Stomach (tissue), 9 donors: ENCODE results near the gene TEX36. TPM values are rescaled to one million over a fixed set of nuclear protein-coding genes. Genes with fewer than 3 reads are reported as not detected.

ENCODE experiments used
- DNase-seq, 2 donors: peaks; one replicate each; pipeline versions ENCODE4 v3.0.0 to v3.0.0-alpha.2; 2013 to 2019
- H3K27ac ChIP-seq, 5 donors: fragments of 200-600 bp in 4 of 5; sonication (generic) in 4 of 5; one replicate each; pipeline ENCODE4 v1.5.1; 2013 to 2019; ENCODE audit warnings: mild to moderate bottlenecking in 1 of 5, moderate library complexity in 1 of 5
- H3K27me3 ChIP-seq, 3 donors: fragments of 200-600 bp; sonication (generic); one replicate each; pipeline ENCODE4 v1.5.1; 2017 to 2019; ENCODE audit warnings: mixed run types in 1 of 3
- H3K36me3 ChIP-seq, 4 donors: fragments of 200-600 bp; sonication (generic); 1 replicate in 3 of 4; 2 replicates in 1 of 4; pipeline ENCODE4 v1.5.1; 2016 to 2019
- H3K4me1 ChIP-seq, 4 donors: fragments of 200-600 bp; sonication (generic); one replicate each; pipeline ENCODE4 v1.5.1; 2016 to 2019
- H3K4me3 ChIP-seq, 4 donors: fragments of 200-600 bp; sonication (generic) in 3 of 4; one replicate each; pipeline ENCODE4 v1.5.1; 2016 to 2019; ENCODE audit warnings: mild to moderate bottlenecking in 1 of 4
- H3K9me3 ChIP-seq, 4 donors: fragments of 200-600 bp; sonication (generic); one replicate each; pipeline ENCODE4 v1.5.1; 2016 to 2019
- EP300 ChIP-seq: sonication (generic); formaldehyde crosslinking; IDR thresholded peaks from one replicate; pipeline ENCODE4 v1.6.1; 2017; ENCODE audit warnings: antibody characterized with exemption
- POLR2A ChIP-seq, 4 donors: fragments of 450-650 bp; IDR thresholded peaks; one replicate each; pipeline ENCODE4 v1.6.1; 2016; ENCODE audit warnings: antibody characterized with exemption in 4 of 4, control low read depth in 2 of 4, mild to moderate bottlenecking in 1 of 4, moderate library complexity in 1 of 4
- POLR2AphosphoS5 ChIP-seq, 3 donors: sonication (generic); formaldehyde crosslinking; IDR thresholded peaks; one replicate each; pipeline ENCODE4 v1.6.1; 2016; ENCODE audit warnings: antibody characterized with exemption in 3 of 3
- WGBS, 5 donors: extraction: QIAGEN DNeasy Blood & Tissue Kit in 3 of 5; methylation state at CpG; one replicate each; pipeline versions ENCODE4 v1.1.5 to v1.1.7; 2013 to 2018; 5-methylcytosine and 5-hydroxymethylcytosine counted together
- intact Hi-C: fragments of 100-400 bp; cut with DNase I; formaldehyde crosslinking; loops from one replicate; pipeline ENCODE4 v1.15.1; 2023; ENCODE audit warnings: low total_unique reads
- polyA plus RNA-seq, 3 donors: library from polyadenylated mRNA; stranded (reverse); fragments of 200-250 nt; gene quantifications; one replicate each; pipeline ENCODE4 v1.2.3, GENCODE V29; 2013
- total RNA-seq, 5 donors: library from RNA; depleted of rRNA; stranded (reverse); fragments of >200 nt; gene quantifications; one replicate each; pipeline versions ENCODE4 v1.1.0 to v1.2.3, GENCODE V29; 2014 to 2016
- TF ChIP-seq, protein P1 (sequence below), 7 experiments: fragments of 450-650 bp in 4 of 7; fragments of 200-600 bp in 3 of 7; sonication (generic) in 3 of 7; IDR thresholded peaks; one replicate each; pipeline ENCODE4 v1.5.1; 2016 to 2019; ENCODE audit warnings: antibody characterized with exemption in 7 of 7, control low read depth in 2 of 7, mild to moderate bottlenecking in 1 of 7
- donor health status: healthy with polysubstance abuse.
- donor health status: Bipolar disorder and iron deficiency.
- donor health status: healthy.

The TEX36 gene
- total and polyA plus RNA-seq, 8 donors: not detected

DNA sequence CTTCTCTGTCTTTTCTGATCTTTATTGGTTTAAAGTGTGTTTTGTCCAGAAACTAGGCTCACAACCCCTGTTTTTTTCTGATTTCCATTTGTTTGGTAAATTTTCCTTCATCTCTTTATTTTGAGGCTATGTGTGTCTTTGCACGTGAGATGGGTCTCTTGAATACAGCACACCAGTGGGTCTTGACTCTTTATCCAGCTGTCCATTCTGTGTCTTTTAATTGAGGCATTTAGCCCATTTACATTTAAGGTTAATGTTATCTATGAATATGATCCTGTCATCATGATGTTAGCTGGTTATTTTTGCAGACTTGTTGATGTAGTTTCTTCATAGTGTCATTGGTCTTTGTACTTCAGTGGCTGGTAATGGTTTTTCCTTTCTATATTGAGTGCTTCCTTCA lies 10.1 kb downstream of the TEX36 start:
- Histone ChIP-seq H3K4me3 (no peak overlapping the region), H3K27me3 (no peaks in the 10 kb centered on the region), H3K4me1 (no peaks in the 10 kb centered on the region), H3K27ac (no peak overlapping the region), H3K9me3 (peaks cover 0 to 44% (median 27%) of the 10 kb centered on the region in 4 donors), H3K36me3 (no peaks in the 10 kb centered on the region)
- WGBS, 5 donors: 65 to 81% (median 75%) methylated on average over 1 of the region's 1 CpG
- TF ChIP-seq EP300: no peak
- TF ChIP-seq POLR2A (IDR thresholded peaks at IDR 0.05): no peak
- TF ChIP-seq POLR2AphosphoS5 (IDR thresholded peaks at IDR 0.05): no peak
- TF ChIP-seq, protein P1, sequence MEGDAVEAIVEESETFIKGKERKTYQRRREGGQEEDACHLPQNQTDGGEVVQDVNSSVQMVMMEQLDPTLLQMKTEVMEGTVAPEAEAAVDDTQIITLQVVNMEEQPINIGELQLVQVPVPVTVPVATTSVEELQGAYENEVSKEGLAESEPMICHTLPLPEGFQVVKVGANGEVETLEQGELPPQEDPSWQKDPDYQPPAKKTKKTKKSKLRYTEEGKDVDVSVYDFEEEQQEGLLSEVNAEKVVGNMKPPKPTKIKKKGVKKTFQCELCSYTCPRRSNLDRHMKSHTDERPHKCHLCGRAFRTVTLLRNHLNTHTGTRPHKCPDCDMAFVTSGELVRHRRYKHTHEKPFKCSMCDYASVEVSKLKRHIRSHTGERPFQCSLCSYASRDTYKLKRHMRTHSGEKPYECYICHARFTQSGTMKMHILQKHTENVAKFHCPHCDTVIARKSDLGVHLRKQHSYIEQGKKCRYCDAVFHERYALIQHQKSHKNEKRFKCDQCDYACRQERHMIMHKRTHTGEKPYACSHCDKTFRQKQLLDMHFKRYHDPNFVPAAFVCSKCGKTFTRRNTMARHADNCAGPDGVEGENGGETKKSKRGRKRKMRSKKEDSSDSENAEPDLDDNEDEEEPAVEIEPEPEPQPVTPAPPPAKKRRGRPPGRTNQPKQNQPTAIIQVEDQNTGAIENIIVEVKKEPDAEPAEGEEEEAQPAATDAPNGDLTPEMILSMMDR (IDR thresholded peaks at IDR 0.05): no peak
- intact Hi-C loops: no loop called here
- no peak for DNase-seq

- Histone ChIP-seq H3K4me1 (no peaks in the 10 kb centered on the region), H3K27ac (no peak overlapping the region), H3K9me3 (peaks cover 0 to 6% (median 0%) of the 10 kb centered on the region in 4 donors), H3K4me3 (no peak overlapping the region), H3K27me3 (no peaks in the 10 kb centered on the region), H3K36me3 (no peaks in the 10 kb centered on the region)
- DNase-seq: no peak
- WGBS, 5 donors: 63 to 94% (median 86%) methylated on average over 2 of the region's 2 CpGs
- TF ChIP-seq POLR2AphosphoS5 (IDR thresholded peaks at IDR 0.05) (no peak), POLR2A (IDR thresholded peaks at IDR 0.05) (no peak), EP300 (no peak)
- TF ChIP-seq, protein P1 (IDR thresholded peaks at IDR 0.05): no peak
- intact Hi-C loops: no loop called here
These were observed 20.4 kb downstream of the TEX36 start for GRCh38 chr10:125662584-125662983.

DNA sequence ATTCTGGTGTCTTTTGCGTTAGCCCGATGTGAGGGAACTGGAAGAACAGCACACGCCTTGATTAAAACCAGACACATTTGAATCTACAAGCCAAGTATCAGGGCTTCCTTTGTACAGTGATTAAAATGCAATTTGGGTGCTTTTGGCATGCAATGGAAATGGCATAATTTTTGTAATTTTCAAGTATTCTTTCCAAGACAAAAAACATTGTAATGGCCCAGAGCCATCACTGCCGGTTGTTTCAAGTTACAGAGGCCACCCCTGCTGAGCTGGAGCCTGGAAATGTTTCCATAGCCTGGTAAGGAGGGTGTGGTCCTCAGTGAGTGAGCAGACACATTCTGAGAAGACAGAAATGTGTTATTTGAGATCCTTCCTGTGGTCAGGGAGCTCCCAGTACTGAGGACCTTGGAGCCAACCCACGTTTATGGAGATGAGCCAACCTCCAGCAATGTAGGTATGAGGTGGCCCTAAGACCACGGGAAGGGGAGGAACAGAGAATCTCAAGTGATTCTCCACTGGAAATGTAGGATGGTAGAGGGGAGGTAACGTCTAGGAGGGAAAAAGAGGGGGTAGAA lies 20.9 kb downstream of the TEX36 start:
- TF ChIP-seq EP300: no peak
- TF ChIP-seq, protein P1 (IDR thresholded peaks at IDR 0.05): no peak
- no peak for TF ChIP-seq POLR2AphosphoS5 (IDR thresholded peaks at IDR 0.05)
- H3K4me1 ChIP-seq: no peaks in the 10 kb centered on the region
- H3K4me3 ChIP-seq: no peak overlapping the region
- peaks cover 0 to 2% (median 0%) of the 10 kb centered on the region in 4 donors for H3K9me3 ChIP-seq
- H3K27ac ChIP-seq: no peak overlapping the region
- DNase-seq: peak in 1 of 2 donors; percentile 43
- H3K36me3 ChIP-seq: no peaks in the 10 kb centered on the region
- 59 to 73% (median 67%) methylated on average over 7 of the region's 7 CpGs for WGBS, 5 donors
- no peaks in the 10 kb centered on the region for H3K27me3 ChIP-seq
- intact Hi-C loops: no loop called here

DNA sequence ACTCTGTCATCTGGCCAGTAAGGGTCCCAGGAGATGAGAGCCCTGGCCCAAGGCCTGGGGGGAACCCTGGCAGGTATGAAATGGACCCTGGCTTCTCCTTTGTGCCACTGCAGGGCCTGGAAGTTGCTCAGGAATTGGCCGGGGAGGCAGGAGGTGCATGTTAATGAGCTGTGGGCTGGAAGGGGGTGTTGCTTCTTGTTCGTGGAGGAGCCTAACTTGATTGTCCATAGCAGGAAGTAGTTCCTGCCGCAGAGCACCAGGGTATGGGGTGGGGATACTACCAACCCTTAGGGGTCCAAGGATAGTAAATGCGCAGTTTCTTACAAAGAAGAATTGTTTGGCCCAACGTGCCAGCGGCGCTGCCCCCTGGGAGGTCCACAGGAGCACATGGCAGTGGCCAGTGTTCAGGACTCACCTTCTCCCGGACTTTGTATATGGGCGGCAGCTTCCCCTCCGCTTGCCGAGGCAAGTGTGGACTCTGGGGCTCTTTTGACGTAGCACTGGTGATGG lies 21.5 kb downstream of the TEX36 start:
- WGBS, 5 donors: 78 to 86% (median 85%) methylated on average over 12 of the region's 12 CpGs

More for the DNA sequence above, 21.5 kb downstream of the TEX36 start:
- H3K27ac ChIP-seq: no peak overlapping the region
- H3K9me3 ChIP-seq: no peaks in the 10 kb centered on the region
- DNase-seq: no peak
- TF ChIP-seq POLR2A (IDR thresholded peaks at IDR 0.05) (no peak), EP300 (no peak), POLR2AphosphoS5 (IDR thresholded peaks at IDR 0.05) (no peak)
- TF ChIP-seq, protein P1 (IDR thresholded peaks at IDR 0.05): no peak
- H3K36me3 ChIP-seq: no peaks in the 10 kb centered on the region
- H3K4me3 ChIP-seq: no peak overlapping the region
- H3K27me3 ChIP-seq: no peaks in the 10 kb centered on the region
- no peaks in the 10 kb centered on the region for H3K4me1 ChIP-seq
- intact Hi-C loops: no loop called here
